ENCODE data around the gene GLTPD2. TPM values are rescaled to one million over a fixed set of nuclear protein-coding genes. Genes with fewer than 3 reads are reported as not detected.

The GLTPD2 gene
- total RNA-seq, 1 donor from 2014 or later: not detected

DNA sequence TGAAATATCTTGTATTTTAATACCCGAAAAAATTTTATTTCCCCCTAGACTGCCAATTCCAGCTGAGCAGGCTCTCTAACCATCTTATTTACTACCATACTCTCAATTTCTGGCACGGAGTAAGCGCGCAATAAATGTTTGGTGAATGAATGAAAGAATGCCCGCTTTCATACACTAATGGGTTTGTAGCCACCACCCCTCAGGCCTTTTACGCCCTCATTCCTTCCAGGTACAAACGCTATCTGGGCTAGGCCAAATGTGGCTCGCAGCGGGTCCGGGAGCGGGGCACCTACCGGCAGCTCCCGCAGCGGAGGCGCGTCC, 17.7 kb downstream of the GLTPD2 start:
- H3K9me3 ChIP-seq: no peaks in the 10 kb centered on the region
- intact Hi-C loops (cut with DNase I): no loop called here

DNA sequence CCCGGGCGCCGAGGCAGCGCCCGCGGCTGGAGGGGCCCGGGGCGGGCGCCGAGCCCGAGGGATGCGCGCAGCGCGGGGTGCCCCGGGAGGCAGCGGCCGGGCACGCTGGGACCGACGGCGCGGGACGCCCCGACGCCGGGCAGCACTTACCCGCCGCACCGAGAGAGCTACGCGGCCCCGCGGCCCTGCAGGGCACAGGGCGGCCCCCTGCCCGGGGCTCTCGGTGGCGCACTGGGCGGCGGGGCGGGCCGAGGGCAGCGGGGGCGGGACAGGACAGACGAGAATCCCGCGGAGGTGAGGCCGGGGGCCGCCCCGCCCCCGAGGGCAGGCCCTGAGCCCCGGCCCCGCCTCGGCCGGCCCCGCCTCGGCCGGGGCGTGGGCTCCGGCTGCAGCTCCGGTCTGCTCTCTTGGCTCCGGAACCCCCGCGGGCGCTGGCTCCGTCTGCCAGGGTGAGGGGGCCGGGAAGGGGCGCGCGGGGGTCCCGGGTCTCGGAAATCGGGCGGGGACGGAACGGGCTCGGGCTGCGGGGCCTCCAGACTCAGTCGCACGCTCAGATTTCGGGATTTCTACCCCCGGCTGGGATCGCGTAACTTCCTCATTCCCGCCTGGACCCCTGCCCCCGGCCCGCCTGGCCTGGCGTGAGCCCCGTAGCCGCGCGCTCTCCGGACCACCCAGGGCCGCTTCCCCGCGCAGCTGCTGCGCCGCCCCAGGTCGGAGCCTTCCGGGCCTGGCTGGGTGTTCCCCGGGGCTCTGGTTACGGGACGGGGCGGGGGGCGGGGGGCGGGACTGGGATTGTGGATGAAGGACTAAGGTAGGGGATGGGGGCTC, 18.2 kb downstream of the GLTPD2 start, which contains the start of gene PLD2:
PLD2 (plus strand) TSS at position 376 of the 828 bp plus-strand sequence. CDS start 621 bp downstream, outside the sequence.
- TF ChIP-seq, protein P1, sequence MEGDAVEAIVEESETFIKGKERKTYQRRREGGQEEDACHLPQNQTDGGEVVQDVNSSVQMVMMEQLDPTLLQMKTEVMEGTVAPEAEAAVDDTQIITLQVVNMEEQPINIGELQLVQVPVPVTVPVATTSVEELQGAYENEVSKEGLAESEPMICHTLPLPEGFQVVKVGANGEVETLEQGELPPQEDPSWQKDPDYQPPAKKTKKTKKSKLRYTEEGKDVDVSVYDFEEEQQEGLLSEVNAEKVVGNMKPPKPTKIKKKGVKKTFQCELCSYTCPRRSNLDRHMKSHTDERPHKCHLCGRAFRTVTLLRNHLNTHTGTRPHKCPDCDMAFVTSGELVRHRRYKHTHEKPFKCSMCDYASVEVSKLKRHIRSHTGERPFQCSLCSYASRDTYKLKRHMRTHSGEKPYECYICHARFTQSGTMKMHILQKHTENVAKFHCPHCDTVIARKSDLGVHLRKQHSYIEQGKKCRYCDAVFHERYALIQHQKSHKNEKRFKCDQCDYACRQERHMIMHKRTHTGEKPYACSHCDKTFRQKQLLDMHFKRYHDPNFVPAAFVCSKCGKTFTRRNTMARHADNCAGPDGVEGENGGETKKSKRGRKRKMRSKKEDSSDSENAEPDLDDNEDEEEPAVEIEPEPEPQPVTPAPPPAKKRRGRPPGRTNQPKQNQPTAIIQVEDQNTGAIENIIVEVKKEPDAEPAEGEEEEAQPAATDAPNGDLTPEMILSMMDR (IDR thresholded peaks at IDR 0.05): no peak
- DNase-seq (ENCODE audit: low spot score in 2 of 2): peak; percentile 53 to 90
- Histone ChIP-seq H3K9me3 (no peaks in the 10 kb centered on the region), H3K4me3 (peak within 1 kb of the TSS; percentile 71 to 91), H3K36me3 (peaks cover 3 to 5% of the 10 kb centered on the region in 2 donors), H3K27ac (peak within 1 kb of the TSS; percentile 70 to 71), H3K27me3 (no peaks in the 10 kb centered on the region), H3K4me1 (peaks cover 14 to 15% of the 10 kb centered on the region in 2 donors)
- intact Hi-C loops (cut with DNase I): loop anchor here (1.0 kb wide), 1 partner anchor 17 kb away; no protein-coding TSS in a partner anchor

More for the DNA sequence above, 17.7 kb downstream of the GLTPD2 start:
- Histone ChIP-seq H3K4me3 (peak overlapping the region; percentile 71 to 91), H3K4me1 (peaks cover 14 to 15% of the 10 kb centered on the region in 2 donors), H3K36me3 (peaks cover 3 to 5% of the 10 kb centered on the region in 2 donors), H3K27me3 (no peaks in the 10 kb centered on the region), H3K27ac (peak overlapping the region in 1 of 2 donors; percentile 70)
- TF ChIP-seq, protein P1 (IDR thresholded peaks at IDR 0.05): no peak
- no peak for DNase-seq (ENCODE audit: low spot score in 2 of 2)

DNA sequence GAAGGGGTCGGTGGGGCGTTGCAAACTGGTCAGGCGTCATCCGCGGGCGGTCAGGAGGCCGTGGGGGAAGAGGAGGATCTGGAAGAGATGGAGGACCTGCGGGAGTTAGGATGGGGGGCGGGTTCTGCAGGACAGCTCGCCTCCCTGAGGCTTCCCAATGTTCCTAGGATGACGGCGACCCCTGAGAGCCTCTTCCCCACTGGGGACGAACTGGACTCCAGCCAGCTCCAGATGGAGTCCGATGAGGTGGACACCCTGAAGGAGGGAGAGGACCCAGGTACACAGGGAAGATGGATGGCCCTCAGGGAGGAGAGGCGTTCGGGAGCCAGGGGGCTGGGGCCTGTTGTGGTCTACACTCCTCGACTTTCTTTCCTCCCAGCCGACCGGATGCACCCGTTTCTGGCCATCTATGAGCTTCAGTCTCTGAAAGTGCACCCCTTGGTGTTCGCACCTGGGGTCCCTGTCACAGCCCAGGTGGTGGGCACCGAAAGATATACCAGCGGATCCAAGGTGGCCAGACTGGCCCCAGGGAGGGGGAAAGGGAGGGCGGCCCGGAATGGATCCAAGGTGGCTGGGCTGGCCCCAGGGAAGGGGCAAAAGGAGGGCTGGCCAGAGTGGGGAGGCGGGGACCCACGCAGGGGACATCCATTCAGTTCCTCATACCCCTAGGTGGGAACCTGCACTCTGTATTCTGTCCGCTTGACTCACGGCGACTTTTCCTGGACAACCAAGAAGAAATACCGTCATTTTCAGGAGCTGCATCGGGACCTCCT, 19.0 kb downstream of the GLTPD2 start:
- DNase-seq (ENCODE audit: low spot score in 2 of 2): peak in 1 of 2 donors; percentile 67
- Histone ChIP-seq H3K4me1 (peaks cover 14 to 15% of the 10 kb centered on the region in 2 donors), H3K27me3 (no peaks in the 10 kb centered on the region), H3K4me3 (peak overlapping the region; percentile 71 to 91), H3K27ac (peak overlapping the region in 1 of 2 donors; percentile 70), H3K9me3 (no peaks in the 10 kb centered on the region), H3K36me3 (peaks cover 3 to 5% of the 10 kb centered on the region in 2 donors)
- intact Hi-C loops (cut with DNase I): loop anchor here (1.0 kb wide), 1 partner anchor 17 kb away; no protein-coding TSS in a partner anchor
- TF ChIP-seq, protein P1 (IDR thresholded peaks at IDR 0.05): no peak

DNA sequence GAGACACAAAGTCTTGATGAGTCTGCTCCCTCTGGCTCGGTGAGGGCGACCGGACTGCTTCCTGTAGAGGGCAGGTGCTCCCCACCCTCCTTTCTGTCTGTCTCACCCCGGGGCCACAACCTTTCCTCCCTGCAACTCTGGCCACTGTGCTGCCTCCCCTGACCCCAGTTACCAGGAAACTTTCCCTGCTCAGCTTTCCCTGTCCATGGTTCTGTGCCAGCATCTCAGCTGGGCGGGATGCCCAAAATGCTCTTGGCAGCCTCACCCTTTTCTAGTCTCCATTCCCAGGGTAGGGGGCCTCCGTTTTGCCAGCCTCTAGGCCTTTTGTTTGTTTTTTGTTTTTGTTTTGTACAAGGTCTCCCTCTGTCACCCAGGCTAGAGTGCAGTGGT, 19.6 kb downstream of the GLTPD2 start:
- Histone ChIP-seq H3K36me3 (peaks cover 3 to 5% of the 10 kb centered on the region in 2 donors), H3K4me1 (peaks cover 14 to 15% of the 10 kb centered on the region in 2 donors), H3K27me3 (no peaks in the 10 kb centered on the region), H3K9me3 (no peaks in the 10 kb centered on the region), H3K4me3 (peak overlapping the region; percentile 71 to 91), H3K27ac (no peak overlapping the region)
- intact Hi-C loops (cut with DNase I): no loop called here
- DNase-seq (ENCODE audit: low spot score in 2 of 2): no peak
- TF ChIP-seq, protein P1 (IDR thresholded peaks at IDR 0.05): no peak

DNA sequence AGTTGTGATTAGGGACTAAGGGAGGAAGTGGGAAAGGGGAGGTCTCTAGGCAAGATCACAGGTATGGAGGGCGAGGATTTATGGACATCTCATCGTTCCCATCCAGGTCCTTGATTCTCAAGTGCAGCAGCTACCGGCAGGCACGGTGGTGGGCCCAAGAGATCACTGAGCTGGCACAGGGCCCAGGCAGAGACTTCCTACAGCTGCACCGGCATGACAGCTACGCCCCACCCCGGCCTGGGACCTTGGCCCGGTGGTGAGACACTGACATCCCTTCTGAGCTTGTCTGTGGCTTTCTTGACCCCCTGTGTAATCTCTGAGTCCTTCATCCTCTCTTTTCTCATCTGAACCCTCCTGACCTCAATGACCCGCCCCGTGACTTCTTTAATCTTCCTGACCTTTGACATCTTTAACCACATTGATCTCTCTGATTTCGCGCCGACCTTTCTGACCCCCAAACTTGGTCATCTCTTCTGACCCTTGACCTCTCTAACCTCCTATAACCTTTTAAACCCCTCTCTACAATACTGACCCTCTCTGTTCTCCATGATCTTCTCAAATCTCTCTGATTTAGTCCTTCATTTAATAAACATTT, 22.0 kb downstream of the GLTPD2 start:
- H3K9me3 ChIP-seq: no peaks in the 10 kb centered on the region
- no peaks in the 10 kb centered on the region for H3K27me3 ChIP-seq
- peaks cover 5 to 20% of the 10 kb centered on the region in 2 donors for H3K36me3 ChIP-seq
- TF ChIP-seq, protein P1 (IDR thresholded peaks at IDR 0.05): no peak
- H3K4me3 ChIP-seq: no peak overlapping the region
- peaks cover 14 to 15% of the 10 kb centered on the region in 2 donors for H3K4me1 ChIP-seq
- no peak for DNase-seq (ENCODE audit: low spot score in 2 of 2)
- intact Hi-C loops (cut with DNase I): no loop called here
- H3K27ac ChIP-seq: no peak overlapping the region
